Bronchial epithelial cell (primary cell): ENCODE results near the gene EIF4B. TPM values are rescaled to one million over a fixed set of nuclear protein-coding genes. Genes with fewer than 3 reads are reported as not detected.

Experiments
- DNase-seq: peaks from one replicate; pipeline ENCODE4 v3.0.0-alpha.2; 2010; ENCODE audit warnings: low read depth
- FAIRE-seq: peaks from 2 replicates; lab custom pipeline; 2011; peaks lifted over from hg19 to GRCh38; lab: Jason Lieb, UNC
- H3K27me3 ChIP-seq: 2 replicates; pipeline ENCODE4 v1.5.1; 2011; ENCODE audit warnings: low read length; ENCODE audit not compliant: control insufficient read depth, insufficient read depth
- H3K36me3 ChIP-seq: 2 replicates; pipeline ENCODE4 v1.5.1; 2011; ENCODE audit warnings: low read length; ENCODE audit not compliant: control insufficient read depth, insufficient read depth
- H3K4me3 ChIP-seq: 2 replicates; pipeline ENCODE4 v1.5.1; 2011; ENCODE audit warnings: mild to moderate bottlenecking, low read depth, low read length, control low read depth
- CTCF ChIP-seq: IDR thresholded peaks from 2 replicates; pipeline ENCODE4 v1.5.1; 2011; ENCODE audit warnings: mild to moderate bottlenecking, moderate library complexity, low read length, control low read depth, inconsistent platforms; ENCODE audit not compliant: insufficient read depth, severe bottlenecking
- total RNA-seq: library from RNA; depleted of rRNA; stranded (reverse); fragments of >200 nt; gene quantifications from 2 replicates; pipeline ENCODE4 v1.2.1, GENCODE V29; 2014

The EIF4B gene
- total RNA-seq, 1 donor from 2014 or later = 2,183 TPM

DNA sequence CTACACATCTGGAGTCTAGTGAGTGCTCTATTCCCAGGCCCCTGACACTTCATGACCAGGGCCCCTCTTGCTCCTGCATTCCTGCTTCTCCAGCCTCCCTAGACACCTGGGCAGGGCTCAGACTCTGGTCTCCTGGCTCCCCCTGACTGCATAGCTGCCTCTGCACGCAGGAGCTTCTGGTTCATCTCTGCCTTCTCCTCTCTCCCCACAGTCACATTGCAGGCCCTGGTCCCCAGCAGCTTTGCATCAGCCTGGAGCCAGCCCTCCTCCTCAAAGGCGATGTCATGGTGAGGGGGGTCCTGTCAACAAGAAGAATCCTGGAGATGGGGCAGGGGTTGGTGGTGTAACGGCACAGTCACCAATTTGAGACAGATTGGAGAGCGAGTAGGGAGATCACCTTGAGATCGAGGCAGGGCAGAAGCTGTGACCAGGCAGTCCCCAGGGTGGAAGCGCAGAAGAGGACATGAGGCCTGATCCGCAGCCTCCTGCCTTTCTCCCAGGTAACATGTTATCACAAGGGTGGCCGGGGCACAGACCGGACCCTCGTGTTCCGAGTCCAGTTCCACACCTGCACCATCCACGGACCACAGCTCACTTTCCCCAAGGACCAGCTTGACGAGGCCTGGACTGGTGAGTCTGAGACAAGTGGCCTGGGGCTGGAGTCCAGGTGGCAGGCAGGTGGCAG is 51.7 kb downstream of the EIF4B start:
- TF ChIP-seq CTCF = no peak
- Histone ChIP-seq H3K36me3 (peaks cover 6% of the 10 kb centered on the region), H3K27me3 (no peaks in the 10 kb centered on the region), H3K4me3 (no peak overlapping the region)
- DNase-seq = no peak
- FAIRE-seq = no peak

DNA sequence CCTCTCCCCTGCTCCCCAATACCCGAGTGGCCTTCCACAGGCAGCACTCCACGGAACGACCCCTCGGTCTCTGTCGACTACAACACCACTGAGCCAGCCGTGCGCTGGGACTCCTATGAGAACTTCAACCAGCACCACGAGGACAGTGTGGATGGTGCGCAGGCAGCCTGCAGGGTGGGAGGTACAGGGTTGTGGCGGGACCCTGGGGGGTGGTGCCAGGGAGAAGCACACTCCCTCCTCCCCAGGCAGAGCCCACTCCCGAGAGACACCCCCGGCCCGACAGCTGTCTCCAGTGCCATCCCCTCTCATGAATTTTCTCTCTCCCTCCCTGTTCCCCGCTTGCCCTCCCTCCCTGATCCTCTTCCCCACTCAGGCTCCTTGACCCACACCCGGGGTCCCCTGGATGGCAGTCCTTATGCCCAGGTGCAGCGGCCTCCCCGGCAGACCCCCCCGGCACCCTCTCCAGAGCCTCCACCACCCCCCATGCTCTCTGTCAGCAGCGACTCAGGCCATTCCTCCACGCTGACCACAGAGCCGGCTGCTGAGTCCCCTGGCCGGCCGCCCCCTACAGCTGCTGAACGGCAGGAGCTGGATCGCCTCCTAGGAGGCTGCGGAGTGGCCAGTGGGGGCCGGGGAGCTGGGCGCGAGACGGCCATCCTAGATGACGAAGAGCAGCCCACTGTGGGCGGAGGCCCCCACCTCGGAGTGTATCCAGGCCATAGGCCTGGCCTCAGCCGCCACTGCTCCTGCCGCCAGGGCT is 52.6 kb downstream of the EIF4B start:
- TF ChIP-seq CTCF = no peak
- H3K27me3 ChIP-seq = no peaks in the 10 kb centered on the region
- no peak for DNase-seq
- H3K36me3 ChIP-seq = peaks cover 8% of the 10 kb centered on the region
- no peak for FAIRE-seq
- no peak overlapping the region for H3K4me3 ChIP-seq

DNA sequence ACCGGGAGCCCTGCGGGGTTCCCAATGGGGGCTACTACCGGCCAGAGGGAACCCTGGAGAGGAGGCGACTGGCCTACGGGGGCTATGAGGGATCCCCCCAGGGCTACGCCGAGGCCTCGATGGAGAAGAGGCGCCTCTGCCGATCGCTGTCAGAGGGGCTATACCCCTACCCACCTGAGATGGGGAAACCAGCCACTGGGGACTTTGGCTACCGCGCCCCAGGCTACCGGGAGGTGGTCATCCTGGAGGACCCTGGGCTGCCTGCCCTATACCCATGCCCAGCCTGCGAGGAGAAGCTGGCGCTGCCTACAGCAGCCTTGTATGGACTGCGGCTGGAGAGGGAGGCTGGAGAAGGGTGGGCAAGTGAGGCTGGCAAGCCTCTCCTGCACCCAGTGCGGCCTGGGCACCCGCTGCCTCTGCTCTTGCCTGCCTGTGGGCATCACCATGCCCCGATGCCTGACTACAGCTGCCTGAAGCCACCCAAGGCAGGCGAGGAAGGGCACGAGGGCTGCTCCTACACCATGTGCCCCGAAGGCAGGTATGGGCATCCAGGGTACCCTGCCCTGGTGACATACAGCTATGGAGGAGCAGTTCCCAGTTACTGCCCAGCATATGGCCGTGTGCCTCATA is 53.3 kb downstream of the EIF4B start:
- no peak for DNase-seq
- TF ChIP-seq CTCF = no peak
- Histone ChIP-seq H3K36me3 (peaks cover 8% of the 10 kb centered on the region), H3K4me3 (no peak overlapping the region), H3K27me3 (no peaks in the 10 kb centered on the region)
- no peak for FAIRE-seq

GRCh38 chr12:53060064-53060720 is 53.9 kb downstream of the EIF4B start:
- TF ChIP-seq CTCF = no peak
- Histone ChIP-seq H3K36me3 (peaks cover 12% of the 10 kb centered on the region), H3K4me3 (no peak overlapping the region), H3K27me3 (no peaks in the 10 kb centered on the region)
- DNase-seq (no peak), FAIRE-seq (no peak)

- FAIRE-seq = no peak
- Histone ChIP-seq H3K4me3 (no peak overlapping the region), H3K36me3 (peaks cover 14% of the 10 kb centered on the region), H3K27me3 (no peaks in the 10 kb centered on the region)
- no peak for TF ChIP-seq CTCF
- no peak for DNase-seq
Measured at GRCh38 chr12:53060721-53061276, 54.5 kb downstream of the EIF4B start.
